Dedifferentiated amniotic fluid mesenchymal stem cell (primary cell): Measurements from ENCODE around the gene HCFC1.
A peak's percentile ranks its signal among the peaks of the same experiment; 100 is the strongest.
"Not testable (repeated sequence)": the region's sequence is repeated elsewhere in the genome, so short reads cannot be mapped to it uniquely, and the experiment has no call there.

ENCODE experiments used
- DNase-seq: peaks from one replicate; pipeline ENCODE4 v3.0.0-alpha.2; 2016; ENCODE audit errors: extremely low spot score

The HCFC1 gene

DNA sequence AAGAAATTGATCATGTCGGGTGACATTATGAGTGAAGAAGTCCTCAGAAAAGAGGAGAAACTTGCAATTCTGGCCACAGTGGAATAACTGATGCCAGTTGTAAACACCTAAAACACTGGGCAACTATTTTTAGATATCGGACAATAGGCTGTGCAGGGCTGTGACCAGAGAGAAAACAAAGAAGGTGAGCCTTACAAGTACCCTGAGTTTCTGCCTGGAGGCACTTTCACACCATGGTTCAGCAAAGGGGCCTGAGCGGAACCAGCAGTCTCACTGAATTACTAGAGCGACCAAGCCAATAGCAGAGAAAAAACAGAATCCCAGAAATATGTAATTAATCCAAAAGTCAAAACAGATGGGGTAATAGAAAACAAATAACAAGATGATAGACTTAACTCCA lies 36.9 kb upstream of the HCFC1 start:
- no peak for DNase-seq

DNA sequence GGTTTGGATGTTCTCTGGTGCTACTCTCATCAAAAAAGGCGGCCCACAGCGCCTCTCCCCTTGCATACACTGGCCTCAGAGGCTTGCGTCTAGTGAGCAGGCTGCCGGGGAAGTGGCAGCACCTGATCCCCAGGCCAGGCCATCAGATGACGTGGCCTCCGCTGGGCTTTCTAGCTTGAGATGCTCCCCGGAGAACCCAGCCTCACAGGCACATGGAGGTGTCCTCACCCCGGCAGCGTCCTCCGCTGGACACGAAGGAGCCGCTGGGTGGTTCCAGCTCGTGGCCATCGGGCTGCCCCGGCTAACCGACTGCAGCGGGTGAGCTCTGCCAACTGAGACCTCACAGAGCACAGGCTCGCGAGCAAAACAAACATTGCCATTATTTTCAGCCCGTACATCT lies 35.3 kb upstream of the HCFC1 start:
- DNase-seq, result no peak

DNA sequence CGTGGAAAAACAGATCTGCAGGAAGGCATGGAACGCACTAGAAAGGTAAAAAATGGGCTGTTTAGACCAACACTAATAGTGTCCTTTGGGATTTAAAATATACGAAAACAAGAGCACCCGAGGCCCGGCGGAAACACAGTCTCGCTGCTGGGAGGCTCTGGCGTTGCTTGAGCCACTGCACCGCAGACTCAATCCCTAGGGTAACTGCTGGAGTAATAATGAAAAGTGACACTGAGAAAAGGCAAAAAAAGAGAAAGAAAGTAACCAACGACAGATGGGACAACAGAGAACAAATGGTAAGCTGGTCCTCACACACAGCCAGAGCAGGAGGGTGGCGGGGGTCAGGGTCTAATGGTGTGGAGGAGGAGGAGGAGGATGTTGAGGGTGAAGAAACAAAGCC lies 32.7 kb upstream of the HCFC1 start:
- no peak for DNase-seq

DNA sequence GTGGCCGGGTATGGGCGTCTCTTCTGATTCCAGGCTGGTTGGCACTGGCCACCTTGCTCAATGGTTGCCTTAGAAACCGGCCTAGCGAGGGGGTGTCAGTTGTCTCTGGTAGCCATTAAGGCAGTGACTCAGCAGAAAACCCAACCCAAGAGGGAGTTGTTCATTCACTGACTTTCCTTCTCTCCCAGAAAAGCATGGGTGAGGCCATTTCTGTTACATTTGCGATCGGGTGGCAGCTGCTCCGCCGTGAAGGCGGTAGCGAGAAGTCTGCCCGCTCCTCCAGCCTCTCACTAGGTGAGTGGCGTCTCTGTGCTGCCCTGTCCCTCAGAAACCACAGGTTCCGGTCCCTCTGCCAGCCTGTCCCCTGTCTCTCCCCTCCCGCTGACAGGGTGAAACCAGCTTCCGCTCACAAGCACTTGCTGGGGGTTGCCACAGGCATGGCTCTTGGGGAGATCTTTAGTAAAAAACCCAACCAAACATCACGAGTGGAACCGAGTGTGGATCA lies 30.6 kb upstream of the HCFC1 start:
- DNase-seq, result peak; percentile 41

DNA sequence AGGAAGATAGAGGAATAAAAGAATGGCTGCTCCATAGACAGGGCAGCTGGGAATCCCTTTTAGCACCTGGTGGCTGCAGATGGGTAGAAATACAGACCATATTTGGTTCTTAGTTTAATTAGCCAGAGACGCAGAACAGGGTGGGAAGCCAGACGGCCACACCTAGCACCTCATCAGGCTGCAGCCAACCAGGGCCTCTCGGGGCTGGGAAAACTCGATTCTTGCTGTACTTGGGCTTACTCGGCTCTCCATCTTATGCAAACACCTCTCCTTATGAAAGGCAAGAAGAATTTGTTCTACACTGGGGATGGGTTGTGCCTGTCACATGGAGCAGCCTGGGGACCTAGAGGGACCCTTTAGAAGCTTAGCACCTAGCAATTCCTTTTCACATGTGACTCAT lies 28.4 kb upstream of the HCFC1 start:
- DNase-seq, result no peak

DNA sequence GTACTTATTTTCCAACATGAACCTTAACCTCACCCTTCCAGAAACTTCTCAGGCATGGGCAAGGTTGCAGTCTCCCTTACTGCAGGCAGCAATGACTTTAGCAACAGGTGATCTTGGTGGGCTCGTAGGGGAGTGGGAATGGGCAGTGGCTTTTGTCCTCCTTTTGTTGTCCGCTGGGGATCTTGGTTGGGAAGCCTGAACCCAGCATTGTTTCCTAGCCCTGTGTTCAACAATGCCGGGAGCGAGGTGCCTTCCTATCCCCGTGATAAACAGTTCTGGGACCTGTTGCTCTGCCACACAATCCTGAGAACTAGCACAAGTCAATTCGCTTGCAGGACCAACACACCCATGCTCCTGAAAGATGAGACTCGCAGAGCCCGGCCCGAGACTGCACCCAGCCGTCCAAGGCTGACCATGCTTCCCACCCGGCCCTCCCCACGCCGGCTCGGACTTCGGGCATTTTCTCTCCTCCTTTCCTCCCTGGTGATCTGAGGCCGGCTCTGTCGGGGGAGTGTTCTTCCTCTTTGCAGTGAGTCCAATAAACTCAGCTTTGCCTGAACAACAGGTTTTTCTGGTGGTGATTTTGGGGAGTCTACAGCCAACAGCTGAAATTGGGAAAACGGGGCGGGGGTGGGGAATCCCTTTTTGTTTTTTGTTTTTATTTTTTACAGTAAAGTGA lies 27.9 kb upstream of the HCFC1 start:
- no peak for DNase-seq

DNA sequence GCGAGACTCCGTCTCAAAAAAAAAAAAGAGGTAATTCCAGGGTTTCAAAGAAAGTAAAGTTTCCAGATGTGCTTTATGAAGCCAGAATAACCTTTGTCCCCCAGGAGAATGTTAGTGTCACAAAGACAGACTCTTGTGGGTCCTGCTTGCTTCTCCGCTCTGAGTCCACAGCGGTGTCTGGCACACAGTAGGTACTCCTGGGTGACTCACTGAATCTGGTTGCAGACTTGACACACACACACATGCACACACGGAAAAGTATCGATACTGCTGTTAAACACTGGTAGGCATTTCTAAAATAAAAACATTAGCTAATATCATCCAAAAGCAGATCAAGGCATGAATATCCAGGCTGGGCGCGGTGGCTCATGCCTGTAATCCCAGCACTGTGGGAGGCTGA lies 23.9 kb upstream of the HCFC1 start:
- DNase-seq, result no peak

DNA sequence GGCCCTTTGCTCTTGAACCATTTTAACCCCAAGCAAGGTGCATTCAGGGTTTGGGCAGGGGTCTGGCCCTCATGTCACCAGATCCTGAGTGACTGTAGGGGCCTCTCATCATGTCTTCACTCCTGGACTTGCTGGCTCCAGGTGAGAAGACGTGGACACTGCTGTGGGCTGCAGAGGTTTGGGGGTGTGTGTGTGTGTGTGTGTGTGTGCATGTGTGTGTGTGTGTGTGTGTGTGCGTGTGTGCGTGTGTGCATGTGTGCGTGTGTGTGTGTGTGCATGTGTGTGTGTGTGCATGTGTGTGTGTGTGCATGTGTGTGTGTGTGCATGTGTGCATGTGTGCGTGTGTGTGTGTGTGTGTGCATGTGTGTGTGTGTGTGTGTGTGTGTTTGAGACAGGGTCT lies 22.8 kb upstream of the HCFC1 start:
- DNase-seq, result not testable (repeated sequence)

DNA sequence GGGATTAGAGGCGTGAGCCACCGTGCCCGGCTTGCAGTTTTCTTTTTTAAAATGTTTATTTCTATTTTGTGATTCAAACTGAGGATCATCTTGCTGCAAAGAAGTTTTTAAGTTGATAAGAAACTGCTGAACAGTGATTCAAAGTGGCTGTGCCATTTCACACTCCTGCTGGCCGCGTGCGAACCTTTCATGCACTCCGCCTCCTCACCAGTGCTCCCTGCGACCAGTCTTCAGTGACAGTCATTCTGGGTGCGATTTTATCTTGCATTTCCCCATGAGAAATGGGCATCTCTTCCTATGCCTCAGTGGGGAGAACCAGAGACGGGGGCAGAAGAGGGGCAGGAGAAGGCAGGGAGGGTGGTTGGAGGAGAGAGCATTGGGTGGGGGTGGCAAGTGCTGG lies 22.4 kb upstream of the HCFC1 start:
- DNase-seq, result no peak

DNA sequence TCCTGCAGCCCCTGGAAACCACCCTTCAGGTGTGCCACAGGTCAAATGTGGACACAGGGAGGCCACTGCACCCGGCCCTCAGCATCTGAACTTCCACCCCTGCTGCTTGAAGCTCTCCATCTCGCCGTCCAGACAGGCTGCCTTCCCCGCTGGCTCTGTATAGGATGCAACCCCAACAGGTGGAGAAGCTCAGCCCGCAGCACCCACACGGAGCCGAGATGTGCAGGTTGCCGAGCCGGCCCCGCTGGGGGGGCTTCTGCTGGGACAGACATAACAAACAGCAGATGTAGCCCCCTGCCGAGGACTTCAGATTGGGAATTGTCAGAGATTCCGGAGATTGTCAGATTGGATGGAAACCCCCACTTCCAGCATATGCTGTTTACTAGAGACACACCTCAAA lies 21.5 kb upstream of the HCFC1 start:
- DNase-seq, result no peak

DNA sequence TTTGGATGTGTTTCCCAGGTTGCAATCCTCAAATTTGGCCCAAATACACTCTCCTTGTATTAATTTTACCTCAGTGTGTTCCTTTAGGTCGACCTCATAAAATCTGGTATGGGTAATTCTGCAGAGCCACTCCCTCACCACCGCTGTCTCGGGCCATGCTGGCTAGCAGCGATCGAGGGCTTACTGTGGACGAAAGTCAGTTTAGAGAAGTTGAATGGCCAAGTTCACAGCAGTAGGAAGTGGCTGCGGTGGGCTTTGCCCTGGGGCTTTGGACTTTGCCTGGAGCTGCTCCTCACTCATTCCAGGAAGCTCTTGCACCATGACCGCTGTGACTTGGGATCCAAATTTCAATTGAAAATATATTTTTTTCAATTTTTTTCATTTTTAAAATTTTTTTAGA lies 20.6 kb upstream of the HCFC1 start:
- no peak for DNase-seq

DNA sequence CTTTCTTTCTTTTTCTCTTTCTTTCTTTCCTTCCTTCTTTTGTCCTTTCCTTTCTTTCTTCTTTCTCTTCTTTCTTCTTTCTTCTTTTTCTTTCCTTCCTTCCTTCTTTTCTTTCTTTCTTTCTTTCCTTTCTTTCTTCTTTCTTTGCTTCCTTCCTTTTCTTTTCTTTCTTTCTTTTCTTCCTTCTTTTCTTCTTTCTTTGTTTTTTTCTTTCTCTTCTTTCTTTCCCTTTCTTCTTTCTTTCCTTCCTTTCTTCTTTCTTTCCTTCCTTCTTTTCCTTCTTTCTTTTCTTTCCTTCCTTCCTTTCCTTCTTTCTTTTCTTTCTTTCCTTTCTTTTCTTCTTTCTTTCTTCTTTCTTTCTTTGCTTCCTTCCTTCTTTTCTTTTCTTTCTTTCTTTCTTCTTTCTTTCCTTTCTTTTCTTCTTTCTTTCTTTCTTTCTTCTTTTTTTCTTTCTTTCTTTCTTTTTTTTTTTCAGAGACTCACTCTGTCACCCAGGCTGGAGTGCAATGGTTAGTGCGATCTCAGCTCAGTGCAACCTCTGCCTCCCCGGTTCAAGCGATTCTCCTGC lies 19.5 kb upstream of the HCFC1 start:
- DNase-seq, result no peak

DNA sequence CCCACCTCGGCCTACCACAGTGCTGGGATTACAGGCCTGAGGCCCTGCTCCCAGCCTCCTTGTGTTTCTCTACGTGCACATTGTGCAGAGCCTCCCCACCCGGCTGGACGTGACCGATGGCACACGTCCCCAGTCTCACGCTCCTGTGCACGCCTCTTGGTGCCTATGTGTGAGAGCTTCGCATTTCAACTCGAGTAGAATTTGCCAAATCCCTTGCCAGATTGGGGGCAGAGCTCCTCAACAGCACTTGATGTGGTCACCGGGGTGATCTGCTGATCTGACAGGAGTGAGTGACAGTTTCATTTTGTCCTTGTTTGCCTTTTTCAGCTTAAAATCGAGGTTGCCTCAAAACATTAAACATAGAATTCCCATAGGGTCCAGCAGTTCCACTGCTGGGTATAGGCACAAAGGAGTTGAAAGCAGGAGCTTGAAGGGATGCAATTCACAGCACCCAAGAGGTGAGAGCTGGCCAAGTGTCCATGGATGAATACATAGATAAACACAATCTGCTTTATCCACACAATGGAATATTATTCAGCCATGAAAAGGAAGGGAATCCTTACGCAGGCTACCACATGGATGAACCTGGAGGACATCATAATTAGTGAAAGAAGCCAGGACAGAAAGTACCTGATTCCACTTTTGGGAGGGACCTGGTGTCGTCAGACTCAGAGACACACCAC lies 18.5 kb upstream of the HCFC1 start:
- no peak for DNase-seq

DNA sequence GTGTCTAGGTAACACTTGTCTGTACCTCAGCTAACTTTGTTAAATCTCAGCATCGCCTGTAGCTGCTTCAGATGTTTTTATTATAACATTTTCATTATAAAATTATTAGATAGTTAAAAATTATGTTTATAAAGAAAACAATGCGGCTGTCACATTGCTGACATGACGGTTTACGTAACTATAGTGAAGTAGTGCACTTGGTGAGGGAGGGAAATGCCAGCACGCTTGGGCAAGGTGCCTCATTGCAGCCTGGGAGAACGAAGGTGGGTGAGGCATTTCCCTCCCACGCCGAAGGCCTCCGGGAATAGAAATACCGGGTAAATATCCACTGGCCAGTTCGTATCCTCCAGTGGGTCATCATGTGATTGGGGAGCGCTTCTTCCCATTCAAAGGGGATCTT lies 16.9 kb upstream of the HCFC1 start:
- no peak for DNase-seq

DNA sequence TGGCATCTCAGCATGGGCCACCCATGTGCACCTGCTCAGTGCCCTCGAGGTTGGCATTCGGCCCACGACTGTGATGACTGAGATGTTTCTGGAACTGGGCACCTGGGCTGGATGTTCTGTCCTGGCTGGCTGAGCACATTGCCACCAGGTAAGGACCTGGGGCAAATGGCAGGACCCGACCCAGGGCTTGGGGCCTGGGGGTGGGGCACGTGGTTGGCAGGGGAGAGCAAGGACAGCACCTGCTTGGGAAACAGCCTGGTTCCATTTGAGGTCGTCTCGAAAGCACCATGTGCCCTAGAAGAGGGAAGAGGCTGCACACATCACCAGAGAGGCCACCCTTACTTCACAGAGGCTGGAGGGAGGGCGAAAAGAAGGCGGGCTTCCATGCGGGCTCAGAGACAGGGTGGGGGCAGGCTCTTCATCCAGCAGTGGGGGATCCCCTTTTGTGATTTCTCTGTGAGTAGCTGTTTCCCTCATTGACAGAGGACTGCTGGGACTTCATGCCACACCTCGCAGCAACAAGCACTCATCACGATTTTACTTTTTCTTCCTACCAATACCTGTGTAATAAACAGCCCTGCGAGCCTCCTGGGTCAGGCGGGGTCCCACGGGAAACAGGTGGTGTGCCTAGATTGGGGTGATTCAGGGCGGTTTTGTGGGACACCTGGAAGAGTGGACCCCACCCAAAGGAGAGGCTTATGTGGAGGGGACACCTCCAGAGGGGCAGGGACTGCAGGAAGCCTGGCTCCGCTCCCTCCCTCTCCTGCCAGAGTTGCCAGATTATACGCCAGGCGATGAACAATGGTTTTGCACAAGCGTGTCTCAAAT lies 12.9 kb upstream of the HCFC1 start:
- no peak for DNase-seq

DNA sequence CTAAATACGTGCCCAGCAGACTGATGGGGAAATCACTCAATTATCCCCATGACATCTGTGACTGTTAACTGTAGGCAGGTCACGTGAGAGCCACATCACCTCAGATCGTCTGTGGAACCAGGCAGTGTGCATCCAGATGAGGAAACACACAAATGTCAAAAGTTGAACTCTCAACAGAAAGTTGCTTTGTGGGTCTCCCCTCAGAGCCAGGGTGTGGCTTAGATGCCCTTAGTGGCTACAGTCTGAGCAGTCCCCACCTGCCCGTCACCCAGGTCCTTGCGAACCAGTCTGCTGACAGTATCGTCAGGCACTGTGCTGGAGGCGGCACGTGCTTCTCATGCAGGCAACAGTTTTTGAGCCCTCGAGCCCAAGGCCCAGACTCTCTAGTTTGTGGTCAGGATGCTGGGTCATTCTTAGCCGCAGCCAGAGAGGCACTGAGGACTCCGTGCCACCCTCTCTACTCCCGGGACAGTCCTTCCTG lies 11.7 kb upstream of the HCFC1 start:
- no peak for DNase-seq

DNA sequence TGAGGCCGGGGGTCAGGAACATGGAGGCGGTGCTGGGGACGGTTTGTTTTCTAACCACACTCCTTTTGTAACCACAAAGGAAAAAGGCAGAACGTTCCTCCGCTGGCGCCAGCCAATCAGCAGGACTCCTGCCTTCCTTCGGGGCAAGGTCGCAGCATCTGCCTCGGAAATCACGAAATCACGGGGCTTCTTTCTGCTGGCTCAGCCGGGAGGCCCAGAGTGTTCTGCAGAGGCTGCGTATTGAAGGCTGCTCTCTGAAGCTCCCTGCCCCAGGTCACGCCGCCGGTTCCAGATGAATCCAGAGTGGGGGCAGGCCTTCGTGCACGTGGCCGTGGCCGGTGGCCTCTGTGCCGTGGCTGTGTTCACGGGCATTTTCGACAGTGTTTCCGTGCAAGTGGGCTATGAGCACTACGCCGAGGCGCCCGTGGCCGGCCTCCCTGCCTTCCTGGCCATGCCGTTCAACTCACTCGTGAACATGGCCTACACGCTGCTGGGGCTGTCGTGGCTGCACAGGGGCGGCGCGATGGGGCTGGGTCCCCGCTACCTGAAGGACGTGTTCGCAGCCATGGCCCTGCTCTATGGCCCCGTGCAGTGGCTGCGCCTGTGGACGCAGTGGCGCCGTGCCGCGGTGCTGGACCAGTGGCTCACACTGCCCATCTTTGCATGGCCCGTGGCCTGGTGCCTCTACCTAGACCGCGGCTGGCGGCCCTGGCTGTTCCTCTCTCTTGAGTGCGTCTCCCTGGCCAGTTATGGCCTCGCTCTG lies 10.3 kb upstream of the HCFC1 start:
- DNase-seq, result no peak

DNA sequence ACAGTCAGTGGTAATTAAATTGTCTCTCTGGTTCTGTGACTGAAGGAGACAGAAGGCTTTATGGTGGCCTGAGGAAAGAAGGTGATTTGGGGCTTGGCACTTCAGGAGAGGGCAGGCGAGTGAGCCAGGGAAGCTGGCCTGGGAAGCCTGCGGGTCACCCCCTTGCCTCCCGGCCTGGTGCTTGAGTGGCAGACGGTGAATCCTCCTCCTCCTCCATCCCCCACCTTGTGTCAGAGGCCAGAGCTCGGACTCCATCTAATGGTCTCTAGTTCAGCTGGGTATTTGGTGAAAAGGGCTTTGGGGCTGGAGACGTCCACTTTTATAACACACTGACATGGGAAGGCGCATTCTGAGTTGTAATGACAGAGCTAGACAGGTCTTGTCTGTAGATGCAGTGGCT lies 9.6 kb upstream of the HCFC1 start:
- no peak for DNase-seq

DNA sequence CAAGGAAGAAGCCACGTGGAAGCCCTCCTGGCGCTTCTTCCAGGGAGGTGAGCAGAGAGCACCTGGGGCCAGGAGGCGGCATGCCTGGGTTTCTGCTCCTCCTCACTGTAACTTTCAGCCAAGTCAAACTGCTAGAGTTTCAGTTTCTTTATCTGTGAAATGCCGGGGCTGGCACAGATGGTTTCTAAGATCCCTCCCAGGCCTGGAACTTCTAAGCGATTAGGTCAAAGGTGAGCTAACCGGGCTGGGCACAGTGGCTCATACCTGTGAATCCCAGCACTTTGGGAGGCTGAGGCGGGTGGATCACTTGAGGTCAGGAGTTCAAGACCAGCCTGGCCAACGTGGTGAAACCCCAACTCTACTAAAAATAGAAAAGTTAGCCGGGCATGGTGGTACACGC lies 8.8 kb upstream of the HCFC1 start:
- DNase-seq, result not testable (repeated sequence)

DNA sequence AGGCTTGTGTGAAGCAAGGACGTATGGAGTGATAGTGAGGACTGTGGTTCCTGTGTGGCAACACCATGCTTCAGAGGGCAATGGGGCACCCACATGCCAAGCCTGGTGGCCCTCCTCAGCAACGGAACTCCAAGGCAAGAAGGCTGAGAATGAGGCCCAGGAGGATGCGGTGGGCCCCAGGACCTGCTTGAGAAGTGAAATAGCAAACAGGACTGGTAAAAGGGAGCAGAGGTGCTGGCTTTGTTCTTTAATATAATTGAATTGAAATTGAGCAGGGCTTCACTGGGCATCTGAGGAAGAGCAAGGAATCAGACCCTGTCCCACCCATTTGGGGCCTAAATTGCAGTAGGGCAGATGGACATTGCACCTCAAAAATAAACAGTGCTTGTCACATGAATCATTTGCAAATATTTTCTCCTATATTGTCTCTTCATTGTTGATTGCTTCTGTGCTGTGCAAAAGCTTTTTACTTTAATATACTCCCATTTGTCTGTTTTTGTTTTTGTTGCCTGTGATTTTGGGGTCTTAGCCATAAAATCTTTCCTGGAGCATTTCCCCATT lies 3.2 kb upstream of the HCFC1 start:
- DNase-seq, result no peak
